HL-60 (cell line): ENCODE measurements around the gene SEZ6L2.
"Not testable (repeated sequence)": the region's sequence is repeated elsewhere in the genome, so short reads cannot be mapped to it uniquely, and the experiment has no call there.

Experiments used
- DNase-seq, 2 experiments: peaks; one replicate each; pipeline ENCODE4 v3.0.0-alpha.2; 2010 to 2020; ENCODE audit warnings: low read depth in 1 of 2, low spot score in 1 of 2
- H3K27ac ChIP-seq: fragments of 250-450 bp; sonication (Bioruptor Pico); replicated peaks from 2 replicates; pipeline ENCODE4 v1.5.1; 2020; ENCODE audit warnings: mild to moderate bottlenecking, moderate library complexity
- H3K27me3 ChIP-seq: fragments of 250-450 bp; sonication (Bioruptor Pico); 2 replicates; pipeline ENCODE4 v1.5.1; 2021; ENCODE audit warnings: mild to moderate bottlenecking, moderate library complexity; ENCODE audit not compliant: insufficient read depth, poor library complexity, severe bottlenecking
- H3K4me3 ChIP-seq: replicated peaks from 2 replicates; pipeline ENCODE4 v1.5.1; 2011; ENCODE audit warnings: mild to moderate bottlenecking, control low read depth, low read length; ENCODE audit not compliant: insufficient read depth
- GABPA ChIP-seq: IDR thresholded peaks from 2 replicates; pipeline ENCODE4 v1.6.1; 2012; ENCODE audit warnings: low read depth
- POLR2AphosphoS5 ChIP-seq: IDR thresholded peaks from 2 replicates; pipeline ENCODE4 v1.6.1; 2012; ENCODE audit warnings: low read depth
- SPI1 ChIP-seq: IDR thresholded peaks from 2 replicates; pipeline ENCODE4 v1.6.1; 2012; ENCODE audit warnings: low read depth, mild to moderate bottlenecking, borderline replicate concordance
- TF ChIP-seq, protein P1 (sequence below): IDR thresholded peaks from one replicate; pipeline ENCODE4 v1.5.1; 2011; ENCODE audit warnings: low read length, control low read depth, inconsistent platforms; ENCODE audit not compliant: insufficient read depth
- TF ChIP-seq, protein P2 (sequence below): IDR thresholded peaks from 2 replicates; pipeline ENCODE4 v1.6.1; 2012; ENCODE audit warnings: low read depth; ENCODE audit not compliant: insufficient replicate concordance

SEZ6L2 gene

DNA sequence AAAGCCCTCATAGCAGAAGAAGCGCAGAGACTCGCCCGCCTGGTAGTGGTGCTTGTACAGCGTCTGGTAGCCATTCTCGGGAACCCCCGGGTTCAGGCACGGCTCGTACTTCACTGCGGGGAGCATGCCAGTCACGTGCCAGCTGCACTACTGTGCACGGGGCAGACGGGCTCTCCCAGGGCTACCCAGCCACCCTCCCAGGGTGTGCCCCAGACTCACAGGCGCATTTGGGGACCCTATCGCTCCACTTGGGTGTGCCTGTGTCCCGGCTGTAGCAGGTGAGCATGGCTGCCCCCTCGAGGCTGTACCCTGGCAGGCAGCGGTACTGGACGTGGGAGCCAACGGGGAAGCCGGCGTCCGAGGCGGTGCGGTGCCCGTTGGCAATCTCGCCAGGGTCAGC is 26.0 kb downstream of the SEZ6L2 start:
- Histone ChIP-seq H3K27ac (no peak overlapping the region), H3K4me3 (no peak overlapping the region), H3K27me3 (peaks cover 18% of the 10 kb centered on the region)
- no peak for DNase-seq
- TF ChIP-seq, protein P1, sequence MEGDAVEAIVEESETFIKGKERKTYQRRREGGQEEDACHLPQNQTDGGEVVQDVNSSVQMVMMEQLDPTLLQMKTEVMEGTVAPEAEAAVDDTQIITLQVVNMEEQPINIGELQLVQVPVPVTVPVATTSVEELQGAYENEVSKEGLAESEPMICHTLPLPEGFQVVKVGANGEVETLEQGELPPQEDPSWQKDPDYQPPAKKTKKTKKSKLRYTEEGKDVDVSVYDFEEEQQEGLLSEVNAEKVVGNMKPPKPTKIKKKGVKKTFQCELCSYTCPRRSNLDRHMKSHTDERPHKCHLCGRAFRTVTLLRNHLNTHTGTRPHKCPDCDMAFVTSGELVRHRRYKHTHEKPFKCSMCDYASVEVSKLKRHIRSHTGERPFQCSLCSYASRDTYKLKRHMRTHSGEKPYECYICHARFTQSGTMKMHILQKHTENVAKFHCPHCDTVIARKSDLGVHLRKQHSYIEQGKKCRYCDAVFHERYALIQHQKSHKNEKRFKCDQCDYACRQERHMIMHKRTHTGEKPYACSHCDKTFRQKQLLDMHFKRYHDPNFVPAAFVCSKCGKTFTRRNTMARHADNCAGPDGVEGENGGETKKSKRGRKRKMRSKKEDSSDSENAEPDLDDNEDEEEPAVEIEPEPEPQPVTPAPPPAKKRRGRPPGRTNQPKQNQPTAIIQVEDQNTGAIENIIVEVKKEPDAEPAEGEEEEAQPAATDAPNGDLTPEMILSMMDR: no peak
- TF ChIP-seq, protein P2, sequence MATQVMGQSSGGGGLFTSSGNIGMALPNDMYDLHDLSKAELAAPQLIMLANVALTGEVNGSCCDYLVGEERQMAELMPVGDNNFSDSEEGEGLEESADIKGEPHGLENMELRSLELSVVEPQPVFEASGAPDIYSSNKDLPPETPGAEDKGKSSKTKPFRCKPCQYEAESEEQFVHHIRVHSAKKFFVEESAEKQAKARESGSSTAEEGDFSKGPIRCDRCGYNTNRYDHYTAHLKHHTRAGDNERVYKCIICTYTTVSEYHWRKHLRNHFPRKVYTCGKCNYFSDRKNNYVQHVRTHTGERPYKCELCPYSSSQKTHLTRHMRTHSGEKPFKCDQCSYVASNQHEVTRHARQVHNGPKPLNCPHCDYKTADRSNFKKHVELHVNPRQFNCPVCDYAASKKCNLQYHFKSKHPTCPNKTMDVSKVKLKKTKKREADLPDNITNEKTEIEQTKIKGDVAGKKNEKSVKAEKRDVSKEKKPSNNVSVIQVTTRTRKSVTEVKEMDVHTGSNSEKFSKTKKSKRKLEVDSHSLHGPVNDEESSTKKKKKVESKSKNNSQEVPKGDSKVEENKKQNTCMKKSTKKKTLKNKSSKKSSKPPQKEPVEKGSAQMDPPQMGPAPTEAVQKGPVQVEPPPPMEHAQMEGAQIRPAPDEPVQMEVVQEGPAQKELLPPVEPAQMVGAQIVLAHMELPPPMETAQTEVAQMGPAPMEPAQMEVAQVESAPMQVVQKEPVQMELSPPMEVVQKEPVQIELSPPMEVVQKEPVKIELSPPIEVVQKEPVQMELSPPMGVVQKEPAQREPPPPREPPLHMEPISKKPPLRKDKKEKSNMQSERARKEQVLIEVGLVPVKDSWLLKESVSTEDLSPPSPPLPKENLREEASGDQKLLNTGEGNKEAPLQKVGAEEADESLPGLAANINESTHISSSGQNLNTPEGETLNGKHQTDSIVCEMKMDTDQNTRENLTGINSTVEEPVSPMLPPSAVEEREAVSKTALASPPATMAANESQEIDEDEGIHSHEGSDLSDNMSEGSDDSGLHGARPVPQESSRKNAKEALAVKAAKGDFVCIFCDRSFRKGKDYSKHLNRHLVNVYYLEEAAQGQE: no peak
- TF ChIP-seq SPI1: no peak
- TF ChIP-seq GABPA: no peak
- TF ChIP-seq POLR2AphosphoS5: no peak

GRCh38 chr16:29871822-29872546 is 27.4 kb downstream of the SEZ6L2 start:
- Histone ChIP-seq H3K4me3 (no peak overlapping the region), H3K27ac (no peak overlapping the region), H3K27me3 (peaks cover 16% of the 10 kb centered on the region)
- TF ChIP-seq, protein P2: no peak
- TF ChIP-seq SPI1 (no peak), POLR2AphosphoS5 (no peak), GABPA (no peak)
- TF ChIP-seq, protein P1: no peak
- DNase-seq: no peak

DNA sequence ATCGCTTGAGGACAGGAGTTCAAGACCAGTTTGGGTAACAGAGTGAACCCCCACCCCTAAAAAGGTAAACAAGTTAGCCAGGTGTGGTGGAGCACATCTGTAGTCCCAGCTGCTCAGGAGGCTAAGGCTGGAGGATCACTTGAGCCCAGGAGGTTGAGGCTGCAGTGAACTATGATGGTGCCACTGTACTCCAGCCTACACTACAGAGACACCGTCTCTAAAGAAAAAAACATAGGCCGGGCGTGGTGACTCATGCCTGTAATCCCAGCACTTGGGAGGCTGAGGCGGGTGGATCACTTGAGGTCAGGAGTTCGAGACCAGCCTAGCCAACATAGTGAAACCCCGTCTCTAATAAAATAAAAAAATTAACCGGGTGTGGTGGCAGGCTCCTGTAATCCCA is 30.3 kb downstream of the SEZ6L2 start:
- DNase-seq, H3K27ac ChIP-seq, H3K27me3 ChIP-seq, H3K4me3 ChIP-seq: not testable (repeated sequence)

- DNase-seq: no peak
- Histone ChIP-seq H3K27me3 (no peaks in the 10 kb centered on the region), H3K4me3 (no peak overlapping the region), H3K27ac (no peak overlapping the region)
- TF ChIP-seq GABPA (no peak), SPI1 (no peak), POLR2AphosphoS5 (no peak)
- TF ChIP-seq, protein P1: no peak
- TF ChIP-seq, protein P2: no peak
Observed at GRCh38 chr16:29868396-29869009, 30.8 kb downstream of the SEZ6L2 start.
